Astrocyte (in vitro differentiated cells and primary cell): ENCODE measurements around the gene AKAP8.
A peak's percentile ranks its signal among the peaks of the same experiment; 100 is the strongest.

ENCODE experiments used
- CTCF ChIP-seq: IDR thresholded peaks from 2 replicates; pipeline ENCODE4 v1.5.1; 2011; ENCODE audit warnings: low read depth, mild to moderate bottlenecking, inconsistent platforms, low read length, moderate library complexity; ENCODE audit not compliant: insufficient read depth
- EZH2 ChIP-seq: IDR thresholded peaks from 2 replicates; pipeline ENCODE4 v1.6.1; 2012; ENCODE audit warnings: mild to moderate bottlenecking, low read length, inconsistent platforms; ENCODE audit not compliant: insufficient read depth

- TF ChIP-seq EZH2 (no peak), CTCF (peak; percentile 44)
Observed at GRCh38 chr19:15418579-15419412, 39.2 kb upstream of the AKAP8 start, which contains the start of gene AKAP8L.
